SHP77 treated with DMSO at 0.1 percent for 48 hours (cell line): Measurements from ENCODE around the gene DYRK1A.

Experiments used
- DNase-seq: peaks from one replicate; lab custom pipeline; 2025; lab: John Stamatoyannopoulos, UW

DYRK1A gene

DNA sequence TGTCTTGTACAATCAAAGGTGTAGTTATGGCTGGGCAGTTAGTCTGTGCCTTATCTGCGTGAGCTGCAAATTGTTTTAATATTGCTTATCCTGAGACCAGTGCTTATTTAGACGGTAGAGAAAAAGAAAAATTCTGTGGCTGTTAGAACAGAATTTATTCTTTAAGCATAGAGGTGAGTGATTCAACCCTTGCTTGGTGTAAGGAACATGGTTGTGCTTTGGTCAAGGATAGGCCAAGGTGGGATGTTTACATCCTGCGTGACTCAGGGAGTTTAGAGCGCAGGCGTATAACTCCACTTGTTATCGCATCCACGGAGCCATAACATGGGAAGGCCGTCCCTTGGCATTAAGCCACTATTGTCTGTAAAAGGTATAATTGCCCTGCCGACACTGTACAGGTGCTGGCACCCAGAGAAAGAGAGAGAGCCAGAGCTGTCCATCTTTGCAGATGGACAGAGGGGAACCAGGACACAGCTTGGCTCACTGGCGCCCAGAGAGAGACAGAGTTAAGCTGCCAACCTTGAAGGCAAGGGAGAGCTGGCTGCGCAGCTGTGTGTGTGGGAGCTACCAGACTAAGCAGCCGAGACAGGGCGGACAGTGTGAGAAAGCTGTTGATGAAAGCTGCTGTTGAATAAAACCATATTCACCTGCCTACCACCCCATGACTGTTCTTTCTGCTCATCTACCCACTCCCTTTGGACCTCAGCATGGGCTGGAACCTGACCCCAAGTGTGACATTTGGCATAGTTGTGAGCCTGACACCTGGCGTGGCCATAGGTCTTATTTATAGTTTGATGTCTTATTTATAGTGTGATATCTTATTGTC is 200.4 kb downstream of the DYRK1A start:
- no peak for DNase-seq

DNA sequence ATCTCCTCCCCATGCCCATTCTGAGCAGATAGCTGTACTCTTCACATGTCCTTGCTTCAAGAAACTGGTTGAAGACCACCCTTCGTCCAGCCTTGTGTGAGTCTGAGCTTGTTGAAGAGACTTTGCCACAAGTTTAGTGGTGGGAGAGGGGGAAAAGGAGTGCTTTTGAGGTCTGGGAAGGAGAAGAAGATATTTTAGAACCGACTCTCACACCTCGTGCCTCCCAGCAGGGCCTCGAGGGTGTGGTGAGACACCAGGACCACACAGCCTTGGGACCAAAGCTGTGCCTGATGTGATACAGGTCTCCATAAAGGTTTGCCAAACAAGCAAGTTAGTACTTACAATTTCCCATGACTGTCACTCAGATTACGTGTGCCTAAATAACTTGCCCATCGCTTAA is 201.8 kb downstream of the DYRK1A start:
- DNase-seq = no peak

DNA sequence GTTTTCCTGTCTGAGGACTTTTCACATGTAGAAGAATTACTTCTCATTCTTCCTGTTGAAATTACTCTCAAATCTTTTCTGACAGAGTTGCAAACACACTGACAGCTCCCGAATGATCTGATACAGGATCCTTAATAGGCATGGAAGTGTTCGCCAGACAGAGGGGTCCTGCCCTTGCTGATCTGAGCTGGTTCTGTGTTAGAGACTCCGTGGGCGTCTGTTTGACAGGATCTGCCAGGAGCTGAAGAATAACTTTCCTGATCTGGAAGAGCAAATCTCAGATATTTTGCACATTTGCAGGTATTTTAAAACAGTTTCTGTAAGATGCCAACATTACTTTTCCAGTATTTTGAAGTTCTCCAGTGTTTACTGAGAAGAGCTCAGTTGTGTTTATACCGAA is 202.3 kb downstream of the DYRK1A start:
- no peak for DNase-seq

DNA sequence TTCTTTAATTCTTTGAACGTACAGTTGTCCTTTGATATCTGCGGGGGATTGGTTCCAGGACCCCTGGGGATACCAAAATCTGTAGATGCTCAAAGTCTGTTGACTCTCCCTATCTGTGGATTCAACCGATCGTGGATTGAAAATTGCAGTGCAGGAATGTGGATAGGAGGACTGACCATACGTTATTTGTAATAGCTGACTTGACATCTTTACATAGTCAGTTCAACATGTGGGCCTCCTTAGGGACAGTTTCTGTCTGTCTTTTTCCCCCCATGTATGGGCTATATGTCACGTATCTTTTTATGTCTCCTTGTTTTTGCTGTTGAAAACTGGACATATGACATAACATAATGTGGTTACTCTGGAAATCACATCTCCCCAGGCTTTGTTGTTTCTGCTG is 204.9 kb downstream of the DYRK1A start:
- no peak for DNase-seq

DNA sequence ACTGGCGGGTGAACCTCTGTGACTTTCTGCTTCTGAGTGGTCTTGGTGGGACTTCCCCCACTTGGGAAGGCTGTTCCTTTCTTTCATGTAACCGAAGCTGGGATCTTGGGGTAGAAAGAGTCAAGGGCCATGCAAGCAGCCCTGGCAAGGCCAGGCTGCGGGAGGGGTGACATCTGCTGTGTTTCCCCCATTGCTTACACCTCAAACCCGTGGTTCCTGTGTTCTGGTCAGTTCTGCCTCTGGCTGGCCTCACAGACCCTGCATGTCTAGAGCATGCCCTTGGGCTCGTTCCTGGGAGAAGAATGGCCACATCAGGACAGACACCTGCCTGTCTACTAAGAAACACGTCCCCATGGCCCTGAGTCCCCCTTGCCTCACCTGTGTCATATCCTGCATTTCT is 207.7 kb downstream of the DYRK1A start:
- no peak for DNase-seq

DNA sequence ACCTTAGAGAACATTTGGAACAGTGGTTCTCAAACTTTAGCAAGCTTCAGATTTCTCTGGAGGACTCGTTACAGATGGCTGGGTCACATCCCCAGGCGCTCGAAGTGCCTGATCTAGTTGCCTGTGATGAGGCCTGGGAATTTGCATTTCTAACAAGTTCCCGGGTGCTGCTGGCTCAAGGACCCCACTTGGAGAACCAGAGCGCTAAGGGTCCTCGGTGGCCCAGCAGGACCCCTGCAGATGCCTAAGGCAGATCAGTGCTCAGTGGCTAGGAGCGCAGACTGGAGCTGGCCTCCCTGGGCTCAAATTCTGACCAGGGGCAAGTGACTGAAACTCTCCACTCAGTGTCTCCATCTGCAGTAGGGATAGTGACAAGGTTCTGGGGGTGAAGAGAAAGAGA is 208.2 kb downstream of the DYRK1A start:
- no peak for DNase-seq

DNA sequence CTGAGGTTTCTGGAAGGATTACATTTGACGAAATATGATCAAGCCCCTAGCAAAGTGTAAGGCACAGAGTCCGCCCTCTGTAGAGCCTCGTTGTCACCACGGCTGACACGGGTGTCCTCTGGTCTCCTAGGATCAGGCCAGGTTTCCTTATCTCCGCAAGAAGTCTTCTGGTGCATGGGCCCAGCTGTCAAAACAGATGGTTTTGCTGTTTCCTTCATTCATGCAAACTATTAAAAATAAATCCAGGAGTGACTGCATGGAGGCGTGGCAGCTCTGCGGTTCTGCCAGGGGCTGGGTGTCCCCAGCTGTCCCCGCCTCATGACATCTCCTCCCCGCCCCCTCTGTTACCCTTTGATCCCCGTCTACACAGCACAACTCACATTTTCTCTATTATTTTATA is 209.0 kb downstream of the DYRK1A start:
- no peak for DNase-seq
